Vagina (tissue), 2 donors: ENCODE results near the gene GJA3.

Experiments
- POLR2A ChIP-seq, 2 donors: fragments of 450-650 bp; IDR thresholded peaks; one replicate each; pipeline ENCODE4 v1.6.1; 2017; ENCODE audit warnings: antibody characterized with exemption in 2 of 2, mild to moderate bottlenecking in 2 of 2, moderate library complexity in 2 of 2
- POLR2AphosphoS5 ChIP-seq, 2 donors: sonication (generic); formaldehyde crosslinking; IDR thresholded peaks; one replicate each; pipeline ENCODE4 v1.9.0; 2017; ENCODE audit warnings: antibody characterized with exemption in 2 of 2, mild to moderate bottlenecking in 2 of 2, low read depth in 1 of 2; ENCODE audit not compliant: insufficient read depth in 1 of 2
- TF ChIP-seq, protein P1 (sequence below), 3 experiments: fragments of 450-650 bp in 2 of 3; fragments of 200-600 bp in 1 of 3; sonication (generic) in 1 of 3; IDR thresholded peaks; one replicate each; pipeline ENCODE4 v1.5.1; 2017 to 2019; ENCODE audit warnings: antibody characterized with exemption in 3 of 3, mild to moderate bottlenecking in 2 of 3, moderate library complexity in 2 of 3

DNA sequence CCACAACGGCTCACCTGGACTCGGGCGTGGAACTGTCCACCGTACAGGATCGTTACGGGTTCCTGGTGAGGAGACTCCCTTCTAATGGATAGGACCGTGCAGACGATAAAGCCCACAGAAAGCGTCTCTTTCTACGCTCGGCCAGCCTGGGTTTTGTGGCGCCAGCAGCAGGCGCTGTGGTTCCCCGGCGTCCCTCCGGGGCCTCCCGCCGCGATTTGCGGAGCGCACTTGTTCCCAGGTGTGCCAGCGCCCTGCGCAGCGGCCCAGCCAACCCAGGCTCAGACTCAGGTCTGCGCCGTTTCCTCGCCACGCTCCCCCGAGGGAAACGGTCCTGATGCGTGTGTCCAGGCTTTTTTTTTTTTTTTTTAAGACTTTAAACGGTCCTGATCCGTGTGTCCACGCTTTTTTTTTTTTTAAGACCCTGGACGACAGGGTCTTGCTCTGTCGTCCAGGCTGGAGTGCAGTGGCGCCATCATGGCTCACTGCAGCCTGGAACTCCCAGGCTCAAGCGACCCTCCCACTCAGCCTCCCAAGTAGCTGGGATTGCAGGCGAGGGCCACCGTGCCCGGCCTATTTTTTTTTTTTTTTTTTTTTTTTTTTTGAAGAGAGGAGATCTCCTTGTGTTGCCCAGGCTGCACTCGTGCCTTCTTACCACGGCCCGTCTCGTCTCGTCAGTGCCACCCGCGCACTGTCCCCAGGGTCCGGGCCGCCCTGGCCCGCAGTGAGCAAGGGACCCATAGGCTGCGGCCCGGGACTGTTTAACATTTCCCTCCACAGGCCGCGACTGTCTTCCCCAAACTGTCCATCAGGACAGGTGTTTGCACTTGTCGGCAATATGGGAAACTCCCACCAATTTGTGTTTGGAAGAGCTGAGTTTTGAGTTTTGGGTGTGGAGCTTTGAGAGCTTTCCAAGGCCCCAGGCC, 23.8 kb downstream of the GJA3 start:
- TF ChIP-seq, protein P1, sequence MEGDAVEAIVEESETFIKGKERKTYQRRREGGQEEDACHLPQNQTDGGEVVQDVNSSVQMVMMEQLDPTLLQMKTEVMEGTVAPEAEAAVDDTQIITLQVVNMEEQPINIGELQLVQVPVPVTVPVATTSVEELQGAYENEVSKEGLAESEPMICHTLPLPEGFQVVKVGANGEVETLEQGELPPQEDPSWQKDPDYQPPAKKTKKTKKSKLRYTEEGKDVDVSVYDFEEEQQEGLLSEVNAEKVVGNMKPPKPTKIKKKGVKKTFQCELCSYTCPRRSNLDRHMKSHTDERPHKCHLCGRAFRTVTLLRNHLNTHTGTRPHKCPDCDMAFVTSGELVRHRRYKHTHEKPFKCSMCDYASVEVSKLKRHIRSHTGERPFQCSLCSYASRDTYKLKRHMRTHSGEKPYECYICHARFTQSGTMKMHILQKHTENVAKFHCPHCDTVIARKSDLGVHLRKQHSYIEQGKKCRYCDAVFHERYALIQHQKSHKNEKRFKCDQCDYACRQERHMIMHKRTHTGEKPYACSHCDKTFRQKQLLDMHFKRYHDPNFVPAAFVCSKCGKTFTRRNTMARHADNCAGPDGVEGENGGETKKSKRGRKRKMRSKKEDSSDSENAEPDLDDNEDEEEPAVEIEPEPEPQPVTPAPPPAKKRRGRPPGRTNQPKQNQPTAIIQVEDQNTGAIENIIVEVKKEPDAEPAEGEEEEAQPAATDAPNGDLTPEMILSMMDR (IDR thresholded peaks at IDR 0.05), result no peak
- no peak for TF ChIP-seq POLR2A (IDR thresholded peaks at IDR 0.05)
- TF ChIP-seq POLR2AphosphoS5 (IDR thresholded peaks at IDR 0.05; ENCODE audit: insufficient read depth in 1 of 2, low read depth in 1 of 2), result no peak
